PFSK-1 (cell line): ENCODE measurements around the gene CLVS2.

Experiments
- FOXP2 ChIP-seq: optimal IDR thresholded peaks from 2 replicates; pipeline ENCODE3; 2011; ENCODE audit warnings: borderline replicate concordance, control low read depth, inconsistent platforms; ENCODE audit not compliant: insufficient read depth; ENCODE audit errors: extremely low read length, extremely low read depth
- POLR2AphosphoS5 ChIP-seq: IDR thresholded peaks from 2 replicates; pipeline ENCODE4 v1.6.1; 2012; ENCODE audit warnings: low read depth, mild to moderate bottlenecking, control low read depth, low read length, moderate library complexity
- REST ChIP-seq, 2 experiments: IDR thresholded peaks; 2 replicates each; pipeline versions ENCODE4 v1.6.1 to v1.8.0; 2011 to 2012; ENCODE audit warnings: low read depth in 2 of 2, low read length in 2 of 2, control low read depth in 1 of 2, inconsistent platforms in 1 of 2, mild to moderate bottlenecking in 1 of 2, moderate library complexity in 1 of 2; ENCODE audit not compliant: insufficient read depth in 1 of 2
- TAF1 ChIP-seq: IDR thresholded peaks from 2 replicates; pipeline ENCODE4 v1.6.1; 2012; ENCODE audit warnings: low read length, control low read depth, borderline replicate concordance; ENCODE audit not compliant: insufficient read depth

GRCh38 chr6:123017104-123017682 is 21.2 kb downstream of the CLVS2 start:
- TF ChIP-seq POLR2AphosphoS5 (no peak), REST (IDR thresholded peaks at IDR 0.05; ENCODE audit: insufficient read depth in 1 of 2, low read depth in 2 of 2, low read length in 2 of 2) (no peak), FOXP2 (no peak), TAF1 (no peak)
